IPS-18c (cell line): ENCODE measurements around the gene KRT28.
"Not testable (repeated sequence)": the region's sequence is repeated elsewhere in the genome, so short reads cannot be mapped to it uniquely, and the experiment has no call there.

Experiments
- H3K4me3 ChIP-seq: 2 replicates; pipeline ENCODE4 v1.7.0; 2013; ENCODE audit warnings: low read depth, mild to moderate bottlenecking, low read length, moderate library complexity; ENCODE audit not compliant: insufficient read depth
- H3K9me3 ChIP-seq: one replicate; pipeline ENCODE4 v1.6.1; 2013; ENCODE audit warnings: mild to moderate bottlenecking, low read length, moderate library complexity; ENCODE audit not compliant: control insufficient read depth, insufficient read depth

Gene KRT28

DNA sequence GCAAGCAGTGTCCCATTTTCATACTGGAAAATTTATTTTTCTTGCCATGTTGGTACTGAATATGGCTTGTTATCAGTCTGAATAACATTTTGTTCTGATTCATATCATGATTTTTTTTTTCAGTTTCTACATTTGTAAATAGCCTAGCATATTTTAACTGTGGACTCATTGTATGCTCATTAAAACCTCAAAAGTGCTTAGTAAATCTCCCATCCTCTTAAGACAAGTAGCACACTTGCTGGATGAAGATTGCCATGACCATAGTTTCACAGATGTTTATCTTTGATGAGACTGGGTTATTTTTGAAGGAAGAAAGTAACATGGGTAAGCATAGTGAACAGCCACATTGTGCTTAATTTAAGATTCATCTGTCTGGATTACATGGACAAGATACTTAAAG is 21.8 kb upstream of the KRT28 start:
- Histone ChIP-seq H3K4me3 (no peak overlapping the region), H3K9me3 (no peaks in the 10 kb centered on the region)

DNA sequence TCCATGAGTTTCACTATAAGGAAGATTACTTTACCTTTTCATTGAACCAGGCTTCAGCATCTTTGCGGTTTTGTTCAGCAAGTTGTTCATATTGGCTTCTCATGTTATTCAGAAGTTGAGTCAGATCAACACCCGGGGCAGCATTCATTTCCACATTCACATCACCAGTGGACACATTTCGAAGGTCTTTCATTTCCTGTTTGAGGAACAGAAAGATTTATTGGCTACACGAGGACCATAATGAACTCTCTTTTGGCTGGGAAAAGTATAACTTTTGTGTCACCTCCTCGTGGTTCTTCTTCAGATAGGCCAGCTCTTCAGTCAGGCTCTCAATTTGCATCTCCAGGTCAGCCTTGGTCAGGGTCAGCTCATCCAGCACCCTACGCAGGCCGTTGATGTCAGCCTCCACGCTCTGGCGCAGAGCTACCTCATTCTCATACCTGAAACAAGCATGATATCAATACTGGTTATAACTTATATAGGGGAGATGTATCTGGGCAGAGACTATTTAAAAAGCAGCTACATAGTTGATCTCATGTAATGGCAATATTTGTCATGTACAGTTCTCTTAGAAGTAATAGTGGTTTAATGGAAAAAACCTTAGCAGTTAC is 20.6 kb upstream of the KRT28 start:
- no peak overlapping the region for H3K4me3 ChIP-seq

GRCh38 chr17:40819528-40820125 is 19.9 kb upstream of the KRT28 start:
- no peaks in the 10 kb centered on the region for H3K9me3 ChIP-seq
- H3K4me3 ChIP-seq, result peak overlapping the region; percentile 49

More for the DNA sequence above, 20.6 kb upstream of the KRT28 start:
- H3K9me3 ChIP-seq, result no peaks in the 10 kb centered on the region

DNA sequence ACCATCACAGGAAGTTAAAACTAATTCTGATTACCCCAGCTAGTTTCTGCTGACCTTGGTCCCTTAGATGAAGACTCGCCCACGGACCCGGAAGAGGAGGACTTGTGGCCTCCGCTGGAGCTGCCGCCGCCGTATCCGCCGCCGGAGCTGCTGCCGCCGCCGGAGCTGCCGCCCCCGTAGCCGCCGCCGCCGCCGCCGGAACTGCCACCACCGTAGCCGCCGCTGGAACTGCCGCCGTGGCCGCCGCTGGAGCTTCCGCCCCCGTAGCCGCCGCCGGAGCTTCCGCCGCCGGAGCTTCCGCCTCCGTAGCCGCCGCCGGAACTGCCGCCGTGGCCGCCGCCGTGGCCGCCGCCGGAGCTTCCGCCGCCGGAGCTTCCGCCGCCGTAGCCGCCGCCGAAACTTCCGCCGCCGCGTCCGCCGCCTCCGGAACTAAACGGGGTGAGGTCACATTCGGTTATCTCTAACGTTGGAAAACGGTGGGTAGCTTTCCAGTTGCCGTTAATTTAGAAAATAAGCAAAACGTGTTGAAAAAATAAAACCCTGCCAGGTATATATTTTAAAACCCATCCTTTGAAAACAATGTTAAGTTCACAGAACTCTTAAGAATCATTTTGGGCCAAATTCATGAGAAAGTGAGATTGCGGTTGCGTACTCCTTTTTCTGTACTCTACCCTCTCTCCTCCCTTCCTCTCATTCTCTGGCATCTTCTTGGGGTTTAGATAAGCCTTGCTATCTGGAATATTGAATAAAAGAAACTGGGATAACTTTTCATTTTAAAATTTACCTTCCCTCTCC is 19.2 kb upstream of the KRT28 start:
- no peaks in the 10 kb centered on the region for H3K9me3 ChIP-seq

DNA sequence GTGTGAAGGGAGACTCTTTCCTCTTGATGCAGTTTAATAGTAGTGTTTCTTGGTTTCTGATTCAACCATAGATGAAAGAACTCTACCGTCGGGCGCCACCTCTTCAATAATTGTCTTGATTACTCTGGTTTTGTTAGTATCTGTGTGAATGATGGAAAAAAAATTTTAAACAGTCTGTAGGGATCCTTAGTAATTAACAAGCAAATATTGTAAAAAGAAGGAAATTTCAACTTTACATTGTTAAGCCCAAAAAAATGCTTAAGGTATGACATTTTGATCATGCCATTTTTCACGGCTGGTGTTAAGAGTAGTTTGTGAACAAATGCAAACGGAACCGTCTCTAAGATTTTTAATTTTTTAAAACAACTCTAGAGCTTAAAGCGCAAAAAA is 18.6 kb upstream of the KRT28 start:
- H3K9me3 ChIP-seq, result no peaks in the 10 kb centered on the region
- peak overlapping the region; percentile 49 for H3K4me3 ChIP-seq

More for the DNA sequence above, 19.2 kb upstream of the KRT28 start:
- H3K4me3 ChIP-seq, result peak overlapping the region; percentile 49

DNA sequence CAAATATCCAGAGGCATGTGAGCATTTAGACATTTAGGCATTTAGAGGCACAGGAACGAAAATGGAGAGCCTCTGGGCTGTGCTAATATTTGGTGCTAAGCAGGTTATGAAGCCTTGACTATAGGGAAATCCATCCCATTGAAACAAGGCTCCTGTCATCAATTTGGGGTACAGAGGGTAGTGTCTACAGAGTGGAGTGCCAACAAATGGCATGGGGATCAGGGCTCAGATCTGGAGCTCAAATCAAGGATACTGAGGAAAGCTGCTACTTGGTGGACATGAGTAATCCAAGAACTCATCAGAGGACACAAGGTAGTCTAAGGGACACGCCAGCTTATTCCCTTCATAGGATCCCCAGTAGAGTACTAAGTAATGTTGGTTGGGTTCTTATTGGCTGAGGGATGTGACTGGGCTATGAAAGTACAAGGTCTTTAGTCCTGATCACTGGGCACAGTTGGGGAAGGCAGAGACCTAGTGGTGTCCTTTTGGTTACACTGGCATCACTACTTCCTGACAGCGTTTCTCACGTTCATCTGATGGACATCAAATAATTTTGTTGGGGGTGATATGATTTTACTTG is 17.4 kb upstream of the KRT28 start:
- Histone ChIP-seq H3K4me3 (no peak overlapping the region), H3K9me3 (no peaks in the 10 kb centered on the region)

GRCh38 chr17:40816569-40816968 is 16.8 kb upstream of the KRT28 start:
- Histone ChIP-seq H3K9me3 (no peaks in the 10 kb centered on the region), H3K4me3 (no peak overlapping the region)

- no peaks in the 10 kb centered on the region for H3K9me3 ChIP-seq
- H3K4me3 ChIP-seq, result no peak overlapping the region
Measured at GRCh38 chr17:40815381-40815780, 15.6 kb upstream of the KRT28 start.

GRCh38 chr17:40814657-40815056 is 14.9 kb upstream of the KRT28 start:
- H3K4me3 ChIP-seq, H3K9me3 ChIP-seq: not testable (repeated sequence)

DNA sequence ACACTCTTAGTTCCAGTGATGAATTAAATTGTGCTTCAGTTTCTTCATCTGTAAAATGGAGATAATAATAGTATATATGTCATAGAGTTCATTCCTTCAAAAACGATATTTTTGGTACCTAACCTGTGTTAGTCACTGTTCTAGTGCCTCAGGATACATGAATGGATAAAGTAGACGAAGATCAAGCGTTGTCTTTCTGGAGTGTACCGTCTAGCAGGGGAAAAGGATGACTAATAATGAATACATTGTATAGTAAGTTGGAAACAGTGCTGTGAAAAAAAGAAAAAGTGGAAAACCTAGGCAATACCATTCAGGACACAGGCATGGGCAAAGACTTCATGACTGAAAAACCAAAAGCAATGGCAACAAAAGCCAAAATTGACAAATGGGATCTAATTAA is 14.0 kb upstream of the KRT28 start:
- H3K9me3 ChIP-seq, result no peaks in the 10 kb centered on the region
- no peak overlapping the region for H3K4me3 ChIP-seq

- Histone ChIP-seq H3K4me3 (no peak overlapping the region), H3K9me3 (no peaks in the 10 kb centered on the region)
Measured at GRCh38 chr17:40812639-40813038, 12.9 kb upstream of the KRT28 start.

- no peaks in the 10 kb centered on the region for H3K9me3 ChIP-seq
Measured at GRCh38 chr17:40810494-40810893, 10.7 kb upstream of the KRT28 start.

DNA sequence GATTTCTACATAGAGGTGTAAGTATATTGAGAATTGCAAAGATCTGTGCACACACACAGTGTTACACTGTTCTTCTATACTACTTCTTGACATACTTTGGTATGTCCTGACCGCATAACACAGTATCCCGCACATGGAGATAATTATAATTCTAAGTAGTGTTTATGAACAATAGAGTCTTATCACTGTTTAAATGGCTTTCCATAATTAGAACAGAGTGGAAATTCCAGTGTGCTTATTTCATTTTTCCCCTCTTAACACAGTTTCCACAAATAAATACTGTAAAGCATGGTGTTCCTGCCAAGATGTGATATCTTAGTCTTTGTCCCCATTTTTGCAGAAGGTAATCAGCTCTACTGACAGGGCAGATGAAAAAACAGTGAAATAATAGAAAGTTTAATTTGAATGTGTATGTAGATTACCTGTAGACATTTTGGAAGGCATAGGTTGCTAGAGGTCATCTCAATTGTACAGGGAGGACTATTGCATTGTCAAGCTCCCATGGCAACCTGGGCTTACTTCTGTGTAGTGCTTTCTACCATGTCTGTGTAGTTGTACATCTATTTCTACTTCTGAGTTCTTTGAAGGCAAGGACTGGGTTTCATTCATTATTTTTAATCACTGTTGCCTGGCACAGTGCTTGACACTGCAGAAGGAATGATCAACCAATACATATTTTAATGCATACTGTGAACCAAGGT is 10.1 kb upstream of the KRT28 start:
- Histone ChIP-seq H3K4me3 (no peak overlapping the region), H3K9me3 (no peaks in the 10 kb centered on the region)

More at GRCh38 chr17:40810494-40810893, 10.7 kb upstream of the KRT28 start:
- no peak overlapping the region for H3K4me3 ChIP-seq

DNA sequence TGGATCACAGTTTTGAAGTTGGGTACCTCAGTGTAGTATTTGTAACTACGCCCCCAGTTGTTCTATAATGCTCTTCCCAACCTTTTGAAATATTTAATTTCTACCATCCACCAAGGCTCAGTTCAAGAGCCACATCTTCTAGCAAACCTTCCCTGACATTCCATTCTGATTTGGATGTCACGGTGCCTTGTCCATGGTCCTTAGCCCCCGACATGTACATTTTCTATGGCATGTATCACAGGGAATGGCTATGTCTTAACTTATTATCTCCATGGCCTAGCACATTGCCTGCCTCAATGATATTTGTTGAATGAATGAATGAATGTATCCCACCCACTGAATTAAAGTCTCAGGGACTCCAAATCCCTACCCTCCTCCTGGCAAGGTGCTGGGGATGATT is 6.4 kb upstream of the KRT28 start:
- Histone ChIP-seq H3K4me3 (no peak overlapping the region), H3K9me3 (no peaks in the 10 kb centered on the region)

GRCh38 chr17:40803617-40804082 is 3.9 kb upstream of the KRT28 start:
- Histone ChIP-seq H3K9me3 (no peaks in the 10 kb centered on the region), H3K4me3 (no peak overlapping the region)

- Histone ChIP-seq H3K4me3 (no peak overlapping the region), H3K9me3 (no peaks in the 10 kb centered on the region)
Measured at GRCh38 chr17:40801157-40801556, 1.4 kb upstream of the KRT28 start.

DNA sequence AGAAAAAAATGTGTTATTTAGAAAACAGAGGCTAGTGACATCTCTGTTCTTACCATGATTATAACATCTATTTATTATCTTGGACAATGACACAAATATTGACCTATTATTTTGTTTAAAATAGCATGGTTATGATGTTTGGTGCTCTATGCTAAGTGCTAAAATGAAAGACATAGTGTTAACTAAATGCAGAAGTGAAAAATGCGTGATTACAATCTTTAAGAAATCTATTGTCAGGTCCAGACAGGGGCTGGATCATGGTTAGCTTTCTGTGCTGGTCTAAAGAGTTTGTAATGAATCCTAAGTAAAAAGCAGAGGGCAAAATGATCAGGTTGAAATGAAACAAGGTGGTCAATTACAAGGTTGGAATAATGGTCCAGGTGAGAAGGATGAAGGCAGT is 622 bp upstream of the KRT28 start:
- Histone ChIP-seq H3K9me3 (no peaks in the 10 kb centered on the region), H3K4me3 (no peak overlapping the region)
